ENCODE measurements around the gene LRMDA. TPM values are rescaled to one million over a fixed set of nuclear protein-coding genes. Genes with fewer than 3 reads are reported as not detected.

LRMDA gene
- polyA plus RNA-seq, 3 donors = 39.8 to 59.6 (median 56.4) TPM

DNA sequence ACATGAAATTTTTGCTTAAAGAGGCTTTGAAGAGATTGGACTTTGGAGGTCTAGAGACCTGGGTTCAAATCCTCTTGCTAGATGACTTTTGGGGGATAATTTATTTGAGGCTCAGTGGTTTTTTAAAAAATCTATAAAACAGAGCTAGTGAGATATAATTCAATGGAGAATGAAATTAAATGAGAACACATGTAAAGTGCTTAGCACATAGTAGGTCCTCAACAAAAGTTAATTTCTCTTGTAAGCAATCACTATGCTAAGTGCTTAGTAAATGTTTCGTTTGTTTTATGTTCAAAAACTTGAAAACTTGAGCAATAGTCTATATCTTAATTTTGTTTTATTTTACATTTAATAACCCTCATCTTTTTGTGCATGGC is 64.8 kb downstream of the LRMDA start:
- no peak for DNase-seq
- Histone ChIP-seq H3K27me3 (ENCODE audit: control insufficient read depth in 2 of 2, insufficient read depth in 2 of 2, low read length in 2 of 2) (no peaks in the 10 kb centered on the region), H2AFZ (ENCODE audit: insufficient read depth, low read depth, low read length, poor library complexity, severe bottlenecking) (no peak overlapping the region), H3K9me3 (replicated peaks in 1 of 2; ENCODE audit: control insufficient read depth in 1 of 2, insufficient read depth in 1 of 2, low read length in 2 of 2) (peaks cover 0 to 4% of the 10 kb centered on the region in 2 donors), H3K9ac (ENCODE audit: insufficient read depth, low read length, poor library complexity, severe bottlenecking) (no peak overlapping the region), H3K27ac (ENCODE audit: low read depth in 1 of 2, low read length in 2 of 2) (no peak overlapping the region), H3K79me2 (ENCODE audit: insufficient read depth, low read length) (peaks cover 75% of the 10 kb centered on the region), H3K4me1 (ENCODE audit: control insufficient read depth in 1 of 2, insufficient read depth in 2 of 2, low read length in 2 of 2) (peaks cover 31 to 45% of the 10 kb centered on the region in 2 donors), H3K4me2 (replicated peaks; ENCODE audit: extremely low read depth, low read length, poor library complexity, severe bottlenecking) (no peak overlapping the region), H3K36me3 (replicated peaks in 1 of 2; ENCODE audit: control insufficient read depth in 1 of 2, insufficient read depth in 2 of 2, low read length in 2 of 2) (no peaks in the 10 kb centered on the region), H4K20me1 (ENCODE audit: insufficient read depth, low read length) (peaks cover 54% of the 10 kb centered on the region), H3K4me3 (replicated peaks in 1 of 3; ENCODE audit: low read depth in 2 of 3, low read length in 3 of 3) (no peak overlapping the region)
- Mint-ChIP-seq H3K27me3 (ENCODE audit: low read depth in 3 of 3) (no peaks in the 10 kb centered on the region), H3K27ac (no peak overlapping the region), H3K9me3 (peaks cover 0 to 5% (median 2%) of the 10 kb centered on the region in 7 donors), H3K4me1 (peaks cover 48% of the 10 kb centered on the region), H3K36me3 (peaks cover 4 to 26% of the 10 kb centered on the region in 2 donors), H3K4me3 (no peak overlapping the region)
- TF ChIP-seq, protein P1, sequence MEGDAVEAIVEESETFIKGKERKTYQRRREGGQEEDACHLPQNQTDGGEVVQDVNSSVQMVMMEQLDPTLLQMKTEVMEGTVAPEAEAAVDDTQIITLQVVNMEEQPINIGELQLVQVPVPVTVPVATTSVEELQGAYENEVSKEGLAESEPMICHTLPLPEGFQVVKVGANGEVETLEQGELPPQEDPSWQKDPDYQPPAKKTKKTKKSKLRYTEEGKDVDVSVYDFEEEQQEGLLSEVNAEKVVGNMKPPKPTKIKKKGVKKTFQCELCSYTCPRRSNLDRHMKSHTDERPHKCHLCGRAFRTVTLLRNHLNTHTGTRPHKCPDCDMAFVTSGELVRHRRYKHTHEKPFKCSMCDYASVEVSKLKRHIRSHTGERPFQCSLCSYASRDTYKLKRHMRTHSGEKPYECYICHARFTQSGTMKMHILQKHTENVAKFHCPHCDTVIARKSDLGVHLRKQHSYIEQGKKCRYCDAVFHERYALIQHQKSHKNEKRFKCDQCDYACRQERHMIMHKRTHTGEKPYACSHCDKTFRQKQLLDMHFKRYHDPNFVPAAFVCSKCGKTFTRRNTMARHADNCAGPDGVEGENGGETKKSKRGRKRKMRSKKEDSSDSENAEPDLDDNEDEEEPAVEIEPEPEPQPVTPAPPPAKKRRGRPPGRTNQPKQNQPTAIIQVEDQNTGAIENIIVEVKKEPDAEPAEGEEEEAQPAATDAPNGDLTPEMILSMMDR (IDR thresholded peaks at IDR 0.05) = no peak
- intact Hi-C loops (cut with micrococcal nuclease) = no loop called here
- no CpG with 5 or more reads among the region's 1 CpG for WGBS (ENCODE audit: insufficient coverage)

DNA sequence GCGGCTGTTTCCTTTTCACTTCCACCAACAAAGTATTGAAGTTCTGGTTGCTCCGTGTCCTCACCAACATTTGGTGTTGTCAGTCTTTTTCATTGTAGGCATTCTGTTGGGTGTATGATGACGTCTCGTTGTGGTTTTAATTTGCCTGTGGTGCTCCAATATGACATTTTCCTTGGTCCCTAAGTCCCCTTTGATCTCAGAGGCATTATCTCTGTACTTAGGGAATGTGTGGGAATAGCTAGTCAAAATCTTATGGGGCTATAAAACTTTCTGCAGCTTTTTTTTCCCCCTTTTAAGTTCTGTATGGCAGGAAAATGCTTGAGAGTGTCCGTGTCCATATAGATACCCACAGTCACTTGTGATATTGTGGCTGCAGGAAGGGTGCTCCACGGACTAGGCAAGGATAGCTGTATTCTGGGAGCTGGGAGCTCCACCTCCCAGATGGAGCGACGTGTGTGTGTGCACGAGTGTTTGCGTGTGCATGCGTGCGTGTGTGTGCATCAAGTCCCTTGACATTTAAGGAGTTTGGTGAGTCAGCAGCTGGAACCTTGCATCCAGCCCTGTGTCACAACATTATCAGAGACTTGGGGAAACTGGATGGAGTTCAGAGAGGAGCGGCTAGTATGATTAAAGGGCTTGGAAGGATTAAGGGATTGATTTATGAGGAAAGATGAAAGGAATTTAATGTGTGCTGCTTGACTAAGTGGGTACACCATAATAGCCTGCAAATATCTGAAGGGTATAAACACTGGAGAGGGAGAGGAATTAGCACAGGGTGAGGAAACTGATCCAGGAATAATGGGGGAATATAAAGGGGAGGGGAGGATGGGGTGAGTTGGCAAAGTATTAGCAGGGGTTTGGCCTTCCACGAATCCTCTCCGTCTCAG is 66.8 kb downstream of the LRMDA start:
- H3K27me3 Mint-ChIP-seq (ENCODE audit: low read depth in 3 of 3) = no peaks in the 10 kb centered on the region
- TF ChIP-seq, protein P1 (IDR thresholded peaks at IDR 0.05) = no peak
- intact Hi-C loops (cut with micrococcal nuclease) = no loop called here
- peaks cover 76% of the 10 kb centered on the region for H3K79me2 ChIP-seq (ENCODE audit: insufficient read depth, low read length)
- H3K4me3 Mint-ChIP-seq = no peak overlapping the region
- peaks cover 24 to 36% of the 10 kb centered on the region in 2 donors for H3K4me1 ChIP-seq (ENCODE audit: control insufficient read depth in 1 of 2, insufficient read depth in 2 of 2, low read length in 2 of 2)
- H3K9me3 ChIP-seq (replicated peaks in 1 of 2; ENCODE audit: control insufficient read depth in 1 of 2, insufficient read depth in 1 of 2, low read length in 2 of 2) = peaks cover 0 to 4% of the 10 kb centered on the region in 2 donors
- no peak for DNase-seq
- 96% methylated on average over 9 of the region's 15 CpGs for WGBS (ENCODE audit: insufficient coverage)
- no peak overlapping the region for H3K4me3 ChIP-seq (replicated peaks in 1 of 3; ENCODE audit: low read depth in 2 of 3, low read length in 3 of 3)
- no peak overlapping the region for H2AFZ ChIP-seq (ENCODE audit: insufficient read depth, low read depth, low read length, poor library complexity, severe bottlenecking)
- H4K20me1 ChIP-seq (ENCODE audit: insufficient read depth, low read length) = peaks cover 64% of the 10 kb centered on the region
- H3K36me3 Mint-ChIP-seq = peaks cover 16 to 38% of the 10 kb centered on the region in 2 donors
- peak overlapping the region in 1 of 7 donors; percentile 45 for H3K27ac Mint-ChIP-seq
- H3K4me2 ChIP-seq (replicated peaks; ENCODE audit: extremely low read depth, low read length, poor library complexity, severe bottlenecking) = no peak overlapping the region
- peaks cover 0 to 5% (median 2%) of the 10 kb centered on the region in 7 donors for H3K9me3 Mint-ChIP-seq
- H3K4me1 Mint-ChIP-seq = peaks cover 42% of the 10 kb centered on the region
- no peak overlapping the region for H3K9ac ChIP-seq (ENCODE audit: insufficient read depth, low read length, poor library complexity, severe bottlenecking)
- H3K36me3 ChIP-seq (replicated peaks in 1 of 2; ENCODE audit: control insufficient read depth in 1 of 2, insufficient read depth in 2 of 2, low read length in 2 of 2) = no peaks in the 10 kb centered on the region
- H3K27ac ChIP-seq (ENCODE audit: low read depth in 1 of 2, low read length in 2 of 2) = no peak overlapping the region
- H3K27me3 ChIP-seq (ENCODE audit: control insufficient read depth in 2 of 2, insufficient read depth in 2 of 2, low read length in 2 of 2) = no peaks in the 10 kb centered on the region

Measured in CD14-positive monocyte (primary cell).